Neural progenitor cell (in vitro differentiated cells): ENCODE data around the gene NUP93. TPM values are rescaled to one million over a fixed set of nuclear protein-coding genes. Genes with fewer than 3 reads are reported as not detected.

ENCODE experiments used
- DNase-seq: peaks from one replicate; pipeline ENCODE4 v3.0.0-alpha.2; 2016; ENCODE audit warnings: low spot score
- H2AFZ ChIP-seq: fragments of 200-600 bp; sonication (generic); replicated peaks from 2 replicates; pipeline ENCODE4 v1.6.1; 2016; ENCODE audit warnings: antibody characterized with exemption
- H3F3A ChIP-seq: fragments of 200-600 bp; sonication (generic); 2 replicates; pipeline ENCODE4 v1.6.1; 2016; ENCODE audit warnings: antibody characterized with exemption, low read depth
- H3K27ac ChIP-seq: fragments of 200-600 bp; sonication (generic); 2 replicates; pipeline ENCODE4 v1.5.1; 2016; ENCODE audit warnings: mild to moderate bottlenecking
- H3K27me3 ChIP-seq: fragments of 200-600 bp; sonication (generic); 2 replicates; pipeline ENCODE4 v1.6.1; 2016; ENCODE audit warnings: mild to moderate bottlenecking, moderate library complexity
- H3K36me3 ChIP-seq: fragments of 200-600 bp; sonication (generic); 2 replicates; pipeline ENCODE4 v1.5.1; 2016
- H3K4me1 ChIP-seq: fragments of 200-600 bp; sonication (generic); 2 replicates; pipeline ENCODE4 v1.6.1; 2016; ENCODE audit warnings: mixed run types
- H3K4me2 ChIP-seq: fragments of 200-600 bp; sonication (generic); 2 replicates; pipeline ENCODE4 v1.6.1; 2016
- H3K4me3 ChIP-seq: fragments of 200-600 bp; sonication (generic); 2 replicates; pipeline ENCODE4 v1.5.1; 2016
- H3K79me2 ChIP-seq: fragments of 200-600 bp; sonication (generic); 2 replicates; pipeline ENCODE4 v1.6.1; 2016; ENCODE audit warnings: low read depth
- H3K9ac ChIP-seq: fragments of 200-600 bp; sonication (generic); 2 replicates; pipeline ENCODE4 v1.6.1; 2016
- H3K9me3 ChIP-seq: fragments of 200-600 bp; sonication (generic); 2 replicates; pipeline ENCODE4 v1.5.1; 2016; ENCODE audit warnings: low read depth
- H4K20me1 ChIP-seq: fragments of 200-600 bp; sonication (generic); 2 replicates; pipeline ENCODE4 v1.6.1; 2016; ENCODE audit warnings: low read depth
- H3K27ac Mint-ChIP-seq: 3 replicates; pipeline ENCODE4 v1.8.0; 2021; ENCODE audit warnings: mixed read lengths
- H3K27me3 Mint-ChIP-seq: 2 replicates; pipeline ENCODE4 v1.8.0; 2022; ENCODE audit warnings: low read depth, mild to moderate bottlenecking, inconsistent platforms, moderate library complexity, mixed read lengths; ENCODE audit not compliant: insufficient read depth
- H3K36me3 Mint-ChIP-seq: 3 replicates; pipeline ENCODE4 v1.8.0; 2021; ENCODE audit warnings: mixed read lengths
- H3K4me1 Mint-ChIP-seq: 3 replicates; pipeline ENCODE4 v1.8.0; 2021; ENCODE audit warnings: mixed read lengths
- H3K4me3 Mint-ChIP-seq: 3 replicates; pipeline ENCODE4 v1.8.0; 2021; ENCODE audit warnings: mild to moderate bottlenecking, moderate library complexity, mixed read lengths
- H3K9me3 Mint-ChIP-seq: 3 replicates; pipeline ENCODE4 v1.8.0; 2020; ENCODE audit warnings: mixed read lengths
- EZH2 ChIP-seq: fragments of 200-600 bp; sonication (generic); IDR thresholded peaks from 2 replicates; pipeline ENCODE4 v1.6.1; 2017; ENCODE audit warnings: antibody characterized with exemption, mild to moderate bottlenecking, moderate library complexity
- EZH2phosphoT487 ChIP-seq: fragments of 200-600 bp; sonication (generic); IDR thresholded peaks from 2 replicates; pipeline ENCODE4 v1.6.1; 2017; ENCODE audit warnings: antibody characterized with exemption
- total RNA-seq: library from RNA; depleted of rRNA; stranded (reverse); fragments of >200 nt; gene quantifications from 2 replicates; pipeline ENCODE4 v1.2.3, GENCODE V29; 2015; ENCODE audit warnings: low replicate concordance
- TF ChIP-seq, protein P1 (sequence below): fragments of 200-600 bp; sonication (generic); IDR thresholded peaks from 2 replicates; pipeline ENCODE4 v1.5.1; 2017; ENCODE audit warnings: antibody characterized with exemption, mild to moderate bottlenecking

The NUP93 gene
- total RNA-seq, 1 donor from 2014 or later = 116 TPM

DNA sequence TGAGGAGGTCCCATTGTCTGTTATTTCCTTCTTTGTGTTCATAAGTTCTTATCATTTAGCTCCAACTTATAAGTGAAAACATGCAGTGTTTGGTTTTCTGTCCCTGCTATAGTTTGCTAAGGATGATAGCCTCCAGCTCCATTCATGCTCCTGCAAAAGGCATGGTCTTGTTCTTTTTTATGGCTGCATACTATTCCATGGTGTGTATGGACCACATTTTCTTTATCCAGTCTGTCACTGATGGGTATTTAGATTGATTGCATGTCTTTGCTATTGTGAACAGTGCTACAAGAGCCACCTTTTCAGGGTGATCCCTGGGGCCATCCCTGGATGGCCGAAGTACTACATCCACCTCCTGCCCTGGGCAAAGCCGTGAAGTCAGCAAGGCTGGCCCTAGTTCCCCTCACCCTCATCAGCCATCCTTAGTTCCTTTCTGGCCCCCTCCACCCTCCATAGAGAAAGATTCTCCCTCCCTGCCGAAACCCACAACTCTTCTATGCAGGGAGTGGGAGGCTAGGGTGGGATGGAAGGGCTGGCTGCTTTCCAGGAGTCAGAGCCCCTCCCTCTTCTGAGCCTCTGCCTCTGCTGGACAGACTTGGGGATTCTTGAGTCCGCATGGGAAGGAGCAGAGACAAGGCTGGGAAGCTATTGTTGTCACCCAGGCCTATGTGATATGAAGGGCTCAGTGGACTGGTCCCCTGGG lies 39.4 kb upstream of the NUP93 start:
- no peak for DNase-seq
- H3K27ac ChIP-seq = no peak overlapping the region
- no peaks in the 10 kb centered on the region for H3K4me1 ChIP-seq
- Mint-ChIP-seq H3K27ac (no peak overlapping the region), H3K9me3 (peaks cover 16% of the 10 kb centered on the region), H3K4me3 (no peak overlapping the region), H3K36me3 (peaks cover 3% of the 10 kb centered on the region), H3K4me1 (peaks cover 2% of the 10 kb centered on the region), H3K27me3 (peaks cover 18% of the 10 kb centered on the region)
- H2AFZ ChIP-seq = no peak overlapping the region
- no peaks in the 10 kb centered on the region for H3K27me3 ChIP-seq
- no peaks in the 10 kb centered on the region for H4K20me1 ChIP-seq
- H3K4me2 ChIP-seq = no peak overlapping the region
- H3F3A ChIP-seq = no peaks in the 10 kb centered on the region
- H3K36me3 ChIP-seq = no peaks in the 10 kb centered on the region
- no peak overlapping the region for H3K4me3 ChIP-seq
- no peak overlapping the region for H3K9ac ChIP-seq
- TF ChIP-seq EZH2 = no peak
- TF ChIP-seq, protein P1, sequence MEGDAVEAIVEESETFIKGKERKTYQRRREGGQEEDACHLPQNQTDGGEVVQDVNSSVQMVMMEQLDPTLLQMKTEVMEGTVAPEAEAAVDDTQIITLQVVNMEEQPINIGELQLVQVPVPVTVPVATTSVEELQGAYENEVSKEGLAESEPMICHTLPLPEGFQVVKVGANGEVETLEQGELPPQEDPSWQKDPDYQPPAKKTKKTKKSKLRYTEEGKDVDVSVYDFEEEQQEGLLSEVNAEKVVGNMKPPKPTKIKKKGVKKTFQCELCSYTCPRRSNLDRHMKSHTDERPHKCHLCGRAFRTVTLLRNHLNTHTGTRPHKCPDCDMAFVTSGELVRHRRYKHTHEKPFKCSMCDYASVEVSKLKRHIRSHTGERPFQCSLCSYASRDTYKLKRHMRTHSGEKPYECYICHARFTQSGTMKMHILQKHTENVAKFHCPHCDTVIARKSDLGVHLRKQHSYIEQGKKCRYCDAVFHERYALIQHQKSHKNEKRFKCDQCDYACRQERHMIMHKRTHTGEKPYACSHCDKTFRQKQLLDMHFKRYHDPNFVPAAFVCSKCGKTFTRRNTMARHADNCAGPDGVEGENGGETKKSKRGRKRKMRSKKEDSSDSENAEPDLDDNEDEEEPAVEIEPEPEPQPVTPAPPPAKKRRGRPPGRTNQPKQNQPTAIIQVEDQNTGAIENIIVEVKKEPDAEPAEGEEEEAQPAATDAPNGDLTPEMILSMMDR = no peak
- TF ChIP-seq EZH2phosphoT487 = no peak
- no peaks in the 10 kb centered on the region for H3K9me3 ChIP-seq
- no peaks in the 10 kb centered on the region for H3K79me2 ChIP-seq

GRCh38 chr16:56691885-56692284 lies 38.0 kb upstream of the NUP93 start:
- no peak overlapping the region for H3K27ac Mint-ChIP-seq
- no peaks in the 10 kb centered on the region for H3K79me2 ChIP-seq
- H3K27me3 Mint-ChIP-seq = peaks cover 16% of the 10 kb centered on the region
- DNase-seq = no peak
- H3K4me3 Mint-ChIP-seq = no peak overlapping the region
- H3K4me2 ChIP-seq = no peak overlapping the region
- TF ChIP-seq, protein P1 = no peak
- TF ChIP-seq EZH2 (no peak), EZH2phosphoT487 (no peak)
- no peaks in the 10 kb centered on the region for H3K4me1 ChIP-seq
- H3K9me3 Mint-ChIP-seq = peaks cover 14% of the 10 kb centered on the region
- no peaks in the 10 kb centered on the region for H3K36me3 ChIP-seq
- no peaks in the 10 kb centered on the region for H3K36me3 Mint-ChIP-seq
- H3K4me1 Mint-ChIP-seq = peaks cover 2% of the 10 kb centered on the region
- no peak overlapping the region for H3K4me3 ChIP-seq
- H4K20me1 ChIP-seq = no peaks in the 10 kb centered on the region
- no peaks in the 10 kb centered on the region for H3K27me3 ChIP-seq
- H3K9me3 ChIP-seq = no peaks in the 10 kb centered on the region
- H3K9ac ChIP-seq = no peak overlapping the region
- no peaks in the 10 kb centered on the region for H3F3A ChIP-seq
- H2AFZ ChIP-seq = no peak overlapping the region
- H3K27ac ChIP-seq = no peak overlapping the region

- DNase-seq = no peak
- Histone ChIP-seq H4K20me1 (no peaks in the 10 kb centered on the region), H3K9me3 (no peaks in the 10 kb centered on the region), H3K27me3 (no peaks in the 10 kb centered on the region), H3K36me3 (no peaks in the 10 kb centered on the region), H3K4me2 (no peak overlapping the region), H3K27ac (no peak overlapping the region), H3K4me1 (no peaks in the 10 kb centered on the region), H3K9ac (no peak overlapping the region), H3K79me2 (no peaks in the 10 kb centered on the region), H3K4me3 (no peak overlapping the region), H2AFZ (no peak overlapping the region), H3F3A (no peaks in the 10 kb centered on the region)
- Mint-ChIP-seq H3K27me3 (peaks cover 6% of the 10 kb centered on the region), H3K36me3 (no peaks in the 10 kb centered on the region), H3K4me1 (no peaks in the 10 kb centered on the region), H3K9me3 (peaks cover 13% of the 10 kb centered on the region), H3K27ac (no peak overlapping the region), H3K4me3 (no peak overlapping the region)
- TF ChIP-seq EZH2phosphoT487 (no peak), EZH2 (no peak)
- TF ChIP-seq, protein P1 = no peak
Observed at GRCh38 chr16:56695246-56695645, 34.7 kb upstream of the NUP93 start.
